HepG2 (cell line): Measurements from ENCODE around the gene PEX19. TPM values are rescaled to one million over a fixed set of nuclear protein-coding genes. Genes with fewer than 3 reads are reported as not detected.

Experiments
- ATAC-seq: fragments of 200-7000 bp; cut with Tn5 transposase; 3 replicates; pipeline ENCODE4 v1.9.1; 2020; ENCODE audit warnings: mild to moderate bottlenecking, moderate library complexity
- BruUV-seq: library from RNA; stranded (reverse); fragments of 400-500 nt; replicated peaks from 2 replicates; lab custom pipeline; 2021; lab: Mats Ljungman, UMichigan
- CTCF ChIA-PET: fragments of 300-600 bp; formaldehyde crosslinking; extraction: SDS; loops from one replicate; lab custom pipeline; 2021; ENCODE audit warnings: low total read pairs, inconsistent platforms, low intra/inter-chr PET ratio; lab: Yijun Ruan, JAX
- POLR2A ChIA-PET: fragments of 350-600 bp; sonication (Branson Sonifier 250); formaldehyde crosslinking; loops from one replicate; lab custom pipeline; 2020; ENCODE audit warnings: antibody characterized with exemption, inconsistent platforms; lab: Yijun Ruan, JAX
- DNase-seq: peaks from one replicate; pipeline ENCODE4 v3.0.0-alpha.2; 2015; ENCODE audit warnings: low spot score
- FAIRE-seq: peaks from 3 replicates; lab custom pipeline; 2011; peaks lifted over from hg19 to GRCh38; lab: Jason Lieb, UNC
- H2AFZ ChIP-seq: one replicate; pipeline ENCODE4 v1.6.1; 2011; ENCODE audit warnings: low read length, inconsistent platforms
- H3K27ac ChIP-seq: fragments of 300-600 bp; 3 replicates; pipeline ENCODE4 v1.8.0; 2011; ENCODE audit warnings: mixed run types, mild to moderate bottlenecking, mixed read lengths, low read length, inconsistent platforms; ENCODE audit not compliant: insufficient read depth; ENCODE audit errors: extremely low read length
- H3K27me3 ChIP-seq, 2 experiments: fragments of 200-600 bp in 1 of 2; 2 replicates in 1 of 2; 3 replicates in 1 of 2; pipeline versions ENCODE4 v1.6.0 to v1.8.0; 2011; ENCODE audit warnings: low read length in 2 of 2, mild to moderate bottlenecking in 2 of 2, moderate library complexity in 2 of 2, inconsistent platforms in 1 of 2; ENCODE audit not compliant: insufficient read depth in 2 of 2, control insufficient read depth in 1 of 2
- H3K36me3 ChIP-seq, 2 experiments: fragments of 200-600 bp in 1 of 2; replicated peaks in 1 of 2; 2 replicates in 1 of 2; 3 replicates in 1 of 2; pipeline versions ENCODE4 v1.5.1 to v1.8.0; 2011; ENCODE audit warnings: low read length in 2 of 2, inconsistent platforms in 1 of 2; ENCODE audit not compliant: insufficient read depth in 2 of 2, control insufficient read depth in 1 of 2
- H3K4me1 ChIP-seq: 2 replicates; pipeline ENCODE4 v1.5.1; 2012; ENCODE audit warnings: low read length, inconsistent platforms; ENCODE audit not compliant: insufficient read depth
- H3K4me2 ChIP-seq: 2 replicates; pipeline ENCODE4 v1.6.0; 2011; ENCODE audit warnings: low read depth, low read length, inconsistent platforms
- H3K4me3 ChIP-seq, 3 experiments: fragments of 200-600 bp in 1 of 3; sonication (generic), shearing (Covaris generic) in 1 of 3; replicated peaks in 1 of 3; 2 replicates each; pipeline ENCODE4 v1.5.1; 2011 to 2016; ENCODE audit warnings: low read length in 3 of 3, inconsistent platforms in 2 of 3, low read depth in 2 of 3, mild to moderate bottlenecking in 2 of 3, control low read depth in 1 of 3, mixed read lengths in 1 of 3; ENCODE audit not compliant: insufficient read depth in 1 of 3
- H3K79me2 ChIP-seq: one replicate; pipeline ENCODE4 v1.6.1; 2011; ENCODE audit warnings: low read length, inconsistent platforms; ENCODE audit not compliant: insufficient read depth
- H3K9ac ChIP-seq: 2 replicates; pipeline ENCODE4 v1.6.0; 2011; ENCODE audit warnings: mild to moderate bottlenecking, low read depth, low read length, inconsistent platforms; ENCODE audit not compliant: insufficient read depth
- H3K9me3 ChIP-seq: 2 replicates; pipeline ENCODE4 v1.5.1; 2012; ENCODE audit warnings: mild to moderate bottlenecking, low read length
- H4K20me1 ChIP-seq: 2 replicates; pipeline ENCODE4 v1.6.0; 2011; ENCODE audit warnings: inconsistent platforms, mild to moderate bottlenecking, low read length, moderate library complexity; ENCODE audit not compliant: insufficient read depth
- HOXA3 ChIP-seq: sonication (generic); formaldehyde crosslinking; IDR thresholded peaks from 2 replicates; pipeline ENCODE4 v1.5.0; 2020; ENCODE audit warnings: missing genetic modification reagents
- ZNF619 ChIP-seq: sonication (generic); formaldehyde crosslinking; IDR thresholded peaks from 2 replicates; pipeline ENCODE4 v1.4.0; 2020; ENCODE audit warnings: mild to moderate bottlenecking, missing genetic modification reagents
- ZNF678 ChIP-seq: sonication (generic); formaldehyde crosslinking; IDR thresholded peaks from 2 replicates; pipeline ENCODE4 v1.4.0; 2020; ENCODE audit warnings: mild to moderate bottlenecking, missing genetic modification reagents
- ZNF788 ChIP-seq: sonication (generic); formaldehyde crosslinking; IDR thresholded peaks from 2 replicates; pipeline ENCODE4 v1.5.0; 2020; ENCODE audit warnings: mild to moderate bottlenecking, missing genetic modification reagents, borderline replicate concordance
- WGBS: methylation state at CpG from one replicate; pipeline ENCODE4 v1.1.6; 2017; ENCODE audit warnings: low lambda C conversion rate; 5-methylcytosine and 5-hydroxymethylcytosine counted together
- in situ Hi-C: cut with HindIII; loops from 2 replicates; pipeline ENCODE4 v1.10.0; 2017; ENCODE audit warnings: low pct_unique_long_range_greater_than_20kb; ENCODE audit not compliant: extremely low pct_ligation_motif_present
- intact Hi-C: fragments of 100-400 bp; cut with micrococcal nuclease; formaldehyde crosslinking; loops from one replicate; pipeline ENCODE4 v1.10.0; 2022; ENCODE audit not compliant: unreplicated experiment
- polyA plus RNA-seq, 8 experiments: library from polyadenylated mRNA; depleted of rRNA in 3 of 8; stranded (reverse) in 7 of 8; unstranded in 1 of 8; fragments of >200 nt; fragmentation: Illumina TruSeq in 4 of 8; extraction: Trizol in 4 of 8; gene quantifications; 2 replicates each; pipeline versions ENCODE4 v1.2.1 to v1.2.3, GENCODE V29; 2011 to 2016; ENCODE audit warnings: low read depth in 4 of 8, missing spikeins in 1 of 8, mixed read lengths in 1 of 8; ENCODE audit not compliant: insufficient read depth in 1 of 8
- total RNA-seq, 5 experiments: library from RNA; depleted of rRNA; stranded (reverse); fragments of >200 nt; fragmentation: Illumina TruSeq; extraction: Trizol; gene quantifications; 2 replicates each; pipeline ENCODE4 v1.2.3, GENCODE V29; 2016; ENCODE audit warnings: low read depth in 1 of 5
- TF ChIP-seq, protein P1 (sequence below): sonication (generic); formaldehyde crosslinking; IDR thresholded peaks from 2 replicates; pipeline ENCODE4 v1.8.0; 2022; ENCODE audit warnings: low read depth, missing genetic modification reagents
- TF ChIP-seq, protein P2 (sequence below), 2 experiments: sonication (generic) in 1 of 2; formaldehyde crosslinking in 1 of 2; IDR thresholded peaks; 2 replicates each; pipeline versions ENCODE4 v1.6.1 to v1.9.0; 2014 to 2022; ENCODE audit warnings: antibody characterized with exemption in 1 of 2, borderline replicate concordance in 1 of 2, inconsistent platforms in 1 of 2, low read depth in 1 of 2, missing genetic modification reagents in 1 of 2
- TF ChIP-seq, protein P3 (sequence below): sonication (generic); formaldehyde crosslinking; IDR thresholded peaks from 2 replicates; pipeline ENCODE4 v1.5.0; 2020; ENCODE audit warnings: mild to moderate bottlenecking, missing genetic modification reagents

The PEX19 gene
- total and polyA plus RNA-seq, 2 of the 13 experiments (the other 11 are each of a cell fraction or from before 2014, with no cell fraction given), result 47.0 to 51.8 TPM

DNA sequence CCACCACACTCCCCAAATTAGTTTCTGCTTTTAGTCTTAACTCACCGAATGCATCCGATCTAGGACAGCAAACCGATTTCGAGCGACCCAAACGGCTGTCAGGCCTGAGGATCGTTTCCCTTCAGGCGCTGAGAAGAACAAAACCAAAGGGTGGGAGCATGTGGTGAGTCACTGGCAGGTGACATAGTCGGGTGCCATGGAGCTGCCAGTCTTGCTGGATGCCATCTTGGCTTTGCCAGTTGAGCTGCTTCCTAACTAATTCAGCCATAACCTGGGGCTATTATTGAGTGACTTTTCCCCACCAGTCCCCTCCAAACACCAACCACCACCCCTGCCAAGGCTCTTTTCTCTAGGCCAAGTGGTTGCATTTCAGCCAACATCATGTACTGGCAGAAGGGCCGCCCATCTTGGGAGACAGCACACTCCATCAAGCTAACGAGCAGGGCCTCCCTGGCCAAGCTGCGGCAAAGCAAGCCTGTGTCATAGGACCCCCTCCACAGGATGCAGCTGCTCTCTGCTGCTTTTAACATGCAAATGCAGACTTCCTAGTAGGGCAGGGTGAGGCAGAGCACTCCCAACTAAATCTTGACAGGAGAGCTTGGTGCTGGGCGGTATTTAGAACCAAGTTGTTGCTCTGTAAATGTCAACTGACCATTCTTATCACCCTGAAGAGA is 22.3 kb upstream of the PEX19 start:
- DNase-seq (no peak), FAIRE-seq (no peak), ATAC-seq (no peak)
- no TSS peak for BruUV-seq
- in situ Hi-C loops, result no loop called here
- 99% methylated on average over 13 of the region's 13 CpGs for WGBS
- H2AFZ ChIP-seq, result no peak overlapping the region
- ChIA-PET POLR2A (no interaction called here), CTCF (no interaction called here)
- intact Hi-C loops, result no loop called here
- H3K27me3 ChIP-seq, result no peaks in the 10 kb centered on the region
- TF ChIP-seq ZNF619 (CRISPR knock-in tag), result no peak
- TF ChIP-seq, protein P1, sequence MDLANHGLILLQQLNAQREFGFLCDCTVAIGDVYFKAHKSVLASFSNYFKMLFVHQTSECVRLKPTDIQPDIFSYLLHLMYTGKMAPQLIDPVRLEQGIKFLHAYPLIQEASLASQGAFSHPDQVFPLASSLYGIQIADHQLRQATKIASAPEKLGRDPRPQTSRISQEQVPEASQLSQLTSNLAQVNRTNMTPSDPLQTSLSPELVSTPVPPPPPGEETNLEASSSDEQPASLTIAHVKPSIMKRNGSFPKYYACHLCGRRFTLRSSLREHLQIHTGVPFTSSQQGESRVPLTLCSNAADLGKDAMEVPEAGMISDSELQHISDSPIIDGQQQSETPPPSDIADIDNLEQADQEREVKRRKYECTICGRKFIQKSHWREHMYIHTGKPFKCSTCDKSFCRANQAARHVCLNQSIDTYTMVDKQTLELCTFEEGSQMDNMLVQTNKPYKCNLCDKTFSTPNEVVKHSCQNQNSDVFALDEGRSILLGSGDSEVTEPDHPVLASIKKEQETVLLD (CRISPR knock-in tag), result no peak
- no peak overlapping the region for H3K9ac ChIP-seq
- H3K9me3 ChIP-seq, result no peaks in the 10 kb centered on the region
- H3K4me1 ChIP-seq, result no peaks in the 10 kb centered on the region
- no peak overlapping the region for H3K27ac ChIP-seq
- H4K20me1 ChIP-seq, result no peaks in the 10 kb centered on the region
- no peak overlapping the region for H3K4me3 ChIP-seq
- no peaks in the 10 kb centered on the region for H3K79me2 ChIP-seq
- peaks cover 29 to 87% of the 10 kb centered on the region in 2 experiments for H3K36me3 ChIP-seq
- H3K4me2 ChIP-seq, result no peak overlapping the region

DNA sequence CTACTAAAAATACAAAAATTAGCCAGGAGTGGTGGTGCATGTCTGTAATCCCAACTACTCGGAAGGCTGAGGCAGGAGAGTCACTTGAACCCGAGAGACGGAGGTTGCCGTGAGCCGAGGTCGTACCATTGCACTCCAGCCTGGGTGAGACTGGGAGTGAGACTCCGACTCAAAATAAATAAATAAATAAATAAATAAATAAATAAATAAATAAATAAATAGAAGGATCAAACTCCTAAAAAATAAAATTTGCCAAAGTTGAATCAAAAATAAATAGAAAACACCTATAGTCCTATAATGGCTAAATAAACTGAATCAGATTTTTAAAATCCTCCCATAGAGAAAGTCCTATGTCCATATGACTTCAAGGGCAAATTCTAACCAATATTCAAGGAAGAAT is 15.2 kb upstream of the PEX19 start:
- Histone ChIP-seq H4K20me1 (no peaks in the 10 kb centered on the region), H3K4me3 (no peak overlapping the region), H3K27ac (no peak overlapping the region), H3K79me2 (no peaks in the 10 kb centered on the region), H3K4me2 (no peak overlapping the region), H3K27me3 (no peaks in the 10 kb centered on the region), H3K36me3 (peaks cover 36 to 76% of the 10 kb centered on the region in 2 experiments), H3K9me3 (no peaks in the 10 kb centered on the region), H3K4me1 (no peaks in the 10 kb centered on the region), H3K9ac (no peak overlapping the region), H2AFZ (no peak overlapping the region)
- FAIRE-seq (no peak), ATAC-seq (no peak), DNase-seq (no peak)
- ChIA-PET POLR2A (no interaction called here), CTCF (no interaction called here)
- intact Hi-C loops (no loop called here), in situ Hi-C loops (no loop called here)
- 85% methylated on average over 7 of the region's 7 CpGs for WGBS
- BruUV-seq, result no TSS peak
- TF ChIP-seq, protein P2, sequence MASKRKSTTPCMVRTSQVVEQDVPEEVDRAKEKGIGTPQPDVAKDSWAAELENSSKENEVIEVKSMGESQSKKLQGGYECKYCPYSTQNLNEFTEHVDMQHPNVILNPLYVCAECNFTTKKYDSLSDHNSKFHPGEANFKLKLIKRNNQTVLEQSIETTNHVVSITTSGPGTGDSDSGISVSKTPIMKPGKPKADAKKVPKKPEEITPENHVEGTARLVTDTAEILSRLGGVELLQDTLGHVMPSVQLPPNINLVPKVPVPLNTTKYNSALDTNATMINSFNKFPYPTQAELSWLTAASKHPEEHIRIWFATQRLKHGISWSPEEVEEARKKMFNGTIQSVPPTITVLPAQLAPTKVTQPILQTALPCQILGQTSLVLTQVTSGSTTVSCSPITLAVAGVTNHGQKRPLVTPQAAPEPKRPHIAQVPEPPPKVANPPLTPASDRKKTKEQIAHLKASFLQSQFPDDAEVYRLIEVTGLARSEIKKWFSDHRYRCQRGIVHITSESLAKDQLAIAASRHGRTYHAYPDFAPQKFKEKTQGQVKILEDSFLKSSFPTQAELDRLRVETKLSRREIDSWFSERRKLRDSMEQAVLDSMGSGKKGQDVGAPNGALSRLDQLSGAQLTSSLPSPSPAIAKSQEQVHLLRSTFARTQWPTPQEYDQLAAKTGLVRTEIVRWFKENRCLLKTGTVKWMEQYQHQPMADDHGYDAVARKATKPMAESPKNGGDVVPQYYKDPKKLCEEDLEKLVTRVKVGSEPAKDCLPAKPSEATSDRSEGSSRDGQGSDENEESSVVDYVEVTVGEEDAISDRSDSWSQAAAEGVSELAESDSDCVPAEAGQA (IDR thresholded peaks at IDR 0.05; ENCODE audit: low read depth), result no peak
- TF ChIP-seq, protein P2 (CRISPR knock-in tag; IDR thresholded peaks at IDR 0.05; ENCODE audit: borderline replicate concordance), result no peak
- TF ChIP-seq ZNF678 (CRISPR knock-in tag) (no peak), HOXA3 (no peak), ZNF788 (CRISPR knock-in tag) (no peak)
- TF ChIP-seq, protein P3, sequence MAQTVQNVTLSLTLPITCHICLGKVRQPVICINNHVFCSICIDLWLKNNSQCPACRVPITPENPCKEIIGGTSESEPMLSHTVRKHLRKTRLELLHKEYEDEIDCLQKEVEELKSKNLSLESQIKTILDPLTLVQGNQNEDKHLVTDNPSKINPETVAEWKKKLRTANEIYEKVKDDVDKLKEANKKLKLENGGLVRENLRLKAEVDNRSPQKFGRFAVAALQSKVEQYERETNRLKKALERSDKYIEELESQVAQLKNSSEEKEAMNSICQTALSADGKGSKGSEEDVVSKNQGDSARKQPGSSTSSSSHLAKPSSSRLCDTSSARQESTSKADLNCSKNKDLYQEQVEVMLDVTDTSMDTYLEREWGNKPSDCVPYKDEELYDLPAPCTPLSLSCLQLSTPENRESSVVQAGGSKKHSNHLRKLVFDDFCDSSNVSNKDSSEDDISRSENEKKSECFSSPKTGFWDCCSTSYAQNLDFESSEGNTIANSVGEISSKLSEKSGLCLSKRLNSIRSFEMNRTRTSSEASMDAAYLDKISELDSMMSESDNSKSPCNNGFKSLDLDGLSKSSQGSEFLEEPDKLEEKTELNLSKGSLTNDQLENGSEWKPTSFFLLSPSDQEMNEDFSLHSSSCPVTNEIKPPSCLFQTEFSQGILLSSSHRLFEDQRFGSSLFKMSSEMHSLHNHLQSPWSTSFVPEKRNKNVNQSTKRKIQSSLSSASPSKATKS, result no peak
